ENCODE measurements around the gene PHRF1.

The PHRF1 gene

DNA sequence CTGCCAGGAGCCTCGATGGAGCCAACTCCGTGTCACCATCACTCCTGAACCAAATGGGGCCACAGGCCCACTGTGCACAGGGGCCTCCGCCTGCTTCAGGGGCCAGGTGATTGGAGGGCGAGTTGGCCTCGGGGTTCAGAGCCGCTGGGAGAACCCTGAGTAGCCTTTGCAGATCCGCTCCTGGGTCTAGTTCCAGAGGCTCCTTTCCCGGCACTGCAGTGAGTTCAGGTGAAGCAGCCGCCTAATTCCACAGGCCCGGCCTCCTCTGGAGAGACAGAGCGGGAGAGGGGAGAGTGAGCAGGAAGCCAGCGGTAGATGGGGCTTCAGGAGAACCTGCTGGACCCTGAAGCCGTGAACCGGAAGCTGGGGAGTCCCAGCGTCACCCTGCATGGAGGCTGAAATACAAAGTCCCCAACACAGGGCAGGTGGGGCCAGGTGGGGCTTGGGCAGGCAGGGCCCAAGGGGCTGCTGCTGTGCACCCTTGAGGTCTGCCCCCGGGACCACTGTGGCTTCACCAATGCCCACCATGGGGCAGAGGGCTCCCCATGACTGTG lies 83.3 kb downstream of the PHRF1 start:
- DNase-seq, result no peak

DNA sequence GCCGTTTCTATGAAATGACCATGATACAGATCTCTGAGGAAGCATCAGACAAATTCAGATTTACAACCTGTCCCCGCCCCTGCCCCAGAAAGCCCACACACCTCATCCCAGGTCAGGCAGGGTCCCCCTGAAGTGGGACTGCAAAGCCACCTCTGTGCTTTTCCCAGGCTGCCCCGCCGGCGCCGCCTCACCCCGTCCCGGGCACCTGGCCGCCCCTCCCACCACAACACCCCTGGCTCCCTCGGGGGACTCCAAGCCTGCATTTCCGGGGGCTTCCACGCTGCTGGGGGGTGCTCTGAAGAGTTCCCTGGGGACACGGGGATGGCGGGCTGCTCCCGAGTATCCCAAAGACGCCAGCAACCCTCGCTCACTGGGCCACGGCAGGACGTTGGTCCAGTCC lies 84.0 kb downstream of the PHRF1 start:
- no peak for DNase-seq

DNA sequence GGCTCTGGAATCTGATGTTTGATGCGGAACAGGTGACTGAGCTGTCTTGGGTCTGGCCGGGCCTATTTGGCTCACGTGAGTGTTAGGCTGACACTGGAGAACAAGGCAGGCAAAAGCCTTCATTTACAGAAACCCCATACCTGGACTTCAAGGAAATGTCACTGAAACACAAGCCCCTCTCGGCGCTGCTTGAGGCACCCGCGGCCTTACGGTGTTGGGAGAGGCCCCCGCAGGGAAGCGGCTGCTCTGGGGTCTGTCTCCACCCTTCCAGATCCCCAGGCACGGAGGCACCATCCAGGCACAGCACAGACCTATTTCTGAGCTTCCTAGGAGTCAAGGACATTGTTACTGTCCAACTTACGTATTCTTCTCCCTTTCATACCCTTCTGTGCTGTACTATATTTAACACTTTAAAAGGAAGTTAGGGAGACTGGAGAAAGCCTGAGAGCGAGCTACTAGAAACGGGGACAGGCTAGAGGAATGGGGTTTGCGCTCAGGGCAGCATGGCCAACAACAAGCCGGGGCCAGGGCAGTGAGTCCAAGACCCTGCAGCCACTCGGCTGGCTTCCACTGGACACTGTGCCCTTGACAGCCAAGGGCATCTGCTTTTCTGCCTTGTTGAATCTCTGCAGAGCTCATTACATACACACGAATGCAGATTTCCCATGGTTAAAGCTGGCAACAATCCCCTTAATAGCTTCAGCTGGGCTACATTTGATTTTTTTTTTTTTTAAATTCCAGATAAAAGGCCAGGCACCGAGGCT lies 84.6 kb downstream of the PHRF1 start:
- no peak for DNase-seq
